ENCODE results near the gene BCL11B. TPM values are rescaled to one million over a fixed set of nuclear protein-coding genes. Genes with fewer than 3 reads are reported as not detected.

The BCL11B gene
- total RNA-seq, 1 experiment from 2014 or later, result 80.6 TPM

DNA sequence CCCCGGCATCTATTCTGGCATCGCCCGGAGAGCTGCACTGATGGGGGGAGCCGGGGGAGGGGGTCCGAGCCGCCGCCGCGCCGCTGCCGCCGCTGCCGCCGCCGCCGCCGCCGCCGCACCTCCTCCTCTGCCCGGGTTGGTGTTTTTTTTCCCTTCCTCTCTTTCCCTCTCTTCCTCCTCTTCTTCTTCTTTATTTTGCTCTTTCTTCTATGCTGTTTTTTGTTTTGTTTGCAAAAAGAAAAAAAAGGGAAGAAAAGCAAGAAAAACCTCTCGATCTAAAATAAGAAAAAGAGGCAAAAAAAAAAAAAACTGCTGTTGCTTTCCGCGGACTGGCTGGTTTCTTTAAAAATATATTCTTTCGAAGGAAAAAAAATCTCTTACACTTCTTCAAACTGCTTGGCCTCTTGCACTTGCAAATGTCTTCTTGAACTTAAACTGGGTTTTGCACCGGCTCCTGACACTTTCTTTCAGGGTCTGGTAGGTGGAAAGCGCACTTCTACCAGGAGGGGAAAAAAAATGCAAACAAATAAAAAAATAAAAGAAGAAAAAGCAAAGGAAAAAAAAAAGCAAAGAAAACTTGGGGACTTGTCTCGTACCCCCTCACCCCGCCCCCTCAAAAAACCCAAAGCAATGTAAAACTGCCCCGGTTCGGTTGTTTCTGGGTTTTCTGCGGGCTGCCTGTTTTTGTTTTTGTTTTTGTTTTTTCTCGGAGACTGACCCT is 616 bp downstream of the BCL11B start:
- no peak for DNase-seq (ENCODE audit: low spot score)
- ChIA-PET CTCF (no interaction called here), POLR2A (ENCODE audit: low non-redundant PET) (no interaction called here)
- H3K27ac ChIP-seq (ENCODE audit: low read depth, low read length, poor library complexity, severe bottlenecking), result peak overlapping the region; percentile 93
- TSS peak; percentile 77 for BruUV-seq (replicated peaks)
- no peaks in the 10 kb centered on the region for H3K9me3 ChIP-seq (ENCODE audit: low read depth, low read length, poor library complexity, severe bottlenecking)
- H3K4me3 ChIP-seq (ENCODE audit: low read depth, low read length, poor library complexity, severe bottlenecking), result peak overlapping the region; percentile 85
- no peaks in the 10 kb centered on the region for H3K36me3 ChIP-seq (ENCODE audit: insufficient read depth, low read length, poor library complexity, severe bottlenecking)
- intact Hi-C loops (cut with micrococcal nuclease; ENCODE audit: unreplicated experiment), result loop anchor here (5.0 kb wide), 3 partner anchors 774 to 1859 kb away; no protein-coding TSS in a partner anchor
- H3K27me3 ChIP-seq (replicated peaks; ENCODE audit: insufficient read depth, low read depth, low read length, poor library complexity), result no peaks in the 10 kb centered on the region
- peaks cover 38% of the 10 kb centered on the region for H3K4me1 ChIP-seq (ENCODE audit: insufficient read depth, low read length, poor library complexity, severe bottlenecking)
- TF ChIP-seq EZH2 (IDR thresholded peaks at IDR 0.05; ENCODE audit: borderline replicate concordance, low read depth, low read length, poor library complexity, severe bottlenecking) (no peak), CTCF (conservative IDR thresholded peaks at IDR 0.05; ENCODE audit: low read depth, low read length) (no peak)

DNA sequence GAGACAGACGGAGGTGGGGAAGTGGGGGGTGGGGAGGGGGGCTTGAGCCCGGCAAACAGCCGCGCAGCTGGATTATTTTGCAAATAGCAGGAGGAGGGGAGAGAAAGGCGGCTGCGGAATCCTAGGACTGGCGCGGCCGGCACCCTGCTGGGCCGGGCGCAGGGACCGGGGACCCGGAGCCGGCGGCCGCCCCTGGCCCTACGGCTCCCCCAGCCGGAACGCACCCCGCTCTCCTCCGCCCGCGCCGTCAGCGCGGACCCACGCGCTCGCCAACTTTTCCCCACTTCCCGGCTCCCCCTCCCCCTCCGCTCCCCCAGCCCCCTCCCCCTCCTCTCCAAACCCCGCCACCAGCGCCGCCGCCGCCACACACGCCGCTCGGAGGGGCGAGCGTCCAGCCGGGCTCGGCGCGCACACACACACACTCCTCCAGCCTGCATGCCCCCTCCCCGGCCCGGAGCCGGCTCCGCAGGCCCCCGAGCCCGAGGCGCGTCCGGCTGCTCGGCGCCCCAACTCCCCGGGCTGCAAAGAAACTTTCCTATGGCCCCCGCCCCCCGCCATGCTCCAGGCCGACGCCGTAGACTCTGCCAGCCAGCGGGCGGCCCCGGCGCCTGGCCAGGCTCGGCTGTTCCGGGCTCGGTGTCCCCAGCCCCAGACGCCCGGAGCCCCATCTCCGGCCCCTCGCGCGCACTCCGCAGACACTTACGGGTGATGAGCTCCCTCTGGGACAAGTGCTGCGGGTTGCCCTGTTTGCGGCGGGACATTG is 1.4 kb downstream of the BCL11B start:
- no TSS peak for BruUV-seq (replicated peaks)
- peaks cover 4% of the 10 kb centered on the region for H3K36me3 ChIP-seq (ENCODE audit: insufficient read depth, low read length, poor library complexity, severe bottlenecking)
- ChIA-PET CTCF (no interaction called here), POLR2A (ENCODE audit: low non-redundant PET) (no interaction called here)
- peak; percentile 69 for DNase-seq (ENCODE audit: low spot score)
- H3K27me3 ChIP-seq (replicated peaks; ENCODE audit: insufficient read depth, low read depth, low read length, poor library complexity), result no peaks in the 10 kb centered on the region
- intact Hi-C loops (cut with micrococcal nuclease; ENCODE audit: unreplicated experiment), result loop anchor here (5.0 kb wide), 3 partner anchors 773 to 1858 kb away; no protein-coding TSS in a partner anchor
- peaks cover 39% of the 10 kb centered on the region for H3K4me1 ChIP-seq (ENCODE audit: insufficient read depth, low read length, poor library complexity, severe bottlenecking)
- TF ChIP-seq CTCF (conservative IDR thresholded peaks at IDR 0.05; ENCODE audit: low read depth, low read length) (no peak), EZH2 (IDR thresholded peaks at IDR 0.05; ENCODE audit: borderline replicate concordance, low read depth, low read length, poor library complexity, severe bottlenecking) (no peak)
- peak overlapping the region; percentile 93 for H3K27ac ChIP-seq (ENCODE audit: low read depth, low read length, poor library complexity, severe bottlenecking)
- H3K9me3 ChIP-seq (ENCODE audit: low read depth, low read length, poor library complexity, severe bottlenecking), result no peaks in the 10 kb centered on the region
- peak overlapping the region; percentile 85 for H3K4me3 ChIP-seq (ENCODE audit: low read depth, low read length, poor library complexity, severe bottlenecking)

GRCh38 chr14:99268810-99269707 is 2.9 kb downstream of the BCL11B start:
- Histone ChIP-seq H3K9me3 (ENCODE audit: low read depth, low read length, poor library complexity, severe bottlenecking) (no peaks in the 10 kb centered on the region), H3K4me1 (ENCODE audit: insufficient read depth, low read length, poor library complexity, severe bottlenecking) (peaks cover 47% of the 10 kb centered on the region), H3K36me3 (ENCODE audit: insufficient read depth, low read length, poor library complexity, severe bottlenecking) (peaks cover 10% of the 10 kb centered on the region), H3K27me3 (replicated peaks; ENCODE audit: insufficient read depth, low read depth, low read length, poor library complexity) (no peaks in the 10 kb centered on the region), H3K4me3 (ENCODE audit: low read depth, low read length, poor library complexity, severe bottlenecking) (peak overlapping the region; percentile 85), H3K27ac (ENCODE audit: low read depth, low read length, poor library complexity, severe bottlenecking) (peak overlapping the region; percentile 93)
- no peak for DNase-seq (ENCODE audit: low spot score)
- TF ChIP-seq EZH2 (IDR thresholded peaks at IDR 0.05; ENCODE audit: borderline replicate concordance, low read depth, low read length, poor library complexity, severe bottlenecking) (no peak), CTCF (conservative IDR thresholded peaks at IDR 0.05; ENCODE audit: low read depth, low read length) (no peak)
- ChIA-PET CTCF (interaction anchor here (0.7 kb wide), 1 partner anchor 100 kb away, joined by 13 read pairs; no protein-coding TSS in a partner anchor), POLR2A (ENCODE audit: low non-redundant PET) (interaction anchor here (0.6 kb wide), 1 partner anchor 863 kb away, joined by 3 read pairs; no protein-coding TSS in a partner anchor)
- no TSS peak for BruUV-seq (replicated peaks)
- intact Hi-C loops (cut with micrococcal nuclease; ENCODE audit: unreplicated experiment), result loop anchor here (5.0 to 10.0 kb wide), 3 partner anchors 72 to 1127 kb away; no protein-coding TSS in a partner anchor

All from A673 (cell line).